Stimulated activated CD8-positive, alpha-beta memory T cell treated with anti-CD3 and anti-CD28 coated beads, Interleukin-12 subunit alpha, Interleukin-12 subunit beta, amount 100 ng/mL, for 4 hours (primary cell): ENCODE results near the gene NOL9.
"Not testable (repeated sequence)": the region's sequence is repeated elsewhere in the genome, so short reads cannot be mapped to it uniquely, and the experiment has no call there.

ENCODE experiments used
- DNase-seq: peaks from one replicate; pipeline ENCODE4 v3.0.0-alpha.2; 2020; ENCODE audit warnings: low read depth

Gene NOL9

DNA sequence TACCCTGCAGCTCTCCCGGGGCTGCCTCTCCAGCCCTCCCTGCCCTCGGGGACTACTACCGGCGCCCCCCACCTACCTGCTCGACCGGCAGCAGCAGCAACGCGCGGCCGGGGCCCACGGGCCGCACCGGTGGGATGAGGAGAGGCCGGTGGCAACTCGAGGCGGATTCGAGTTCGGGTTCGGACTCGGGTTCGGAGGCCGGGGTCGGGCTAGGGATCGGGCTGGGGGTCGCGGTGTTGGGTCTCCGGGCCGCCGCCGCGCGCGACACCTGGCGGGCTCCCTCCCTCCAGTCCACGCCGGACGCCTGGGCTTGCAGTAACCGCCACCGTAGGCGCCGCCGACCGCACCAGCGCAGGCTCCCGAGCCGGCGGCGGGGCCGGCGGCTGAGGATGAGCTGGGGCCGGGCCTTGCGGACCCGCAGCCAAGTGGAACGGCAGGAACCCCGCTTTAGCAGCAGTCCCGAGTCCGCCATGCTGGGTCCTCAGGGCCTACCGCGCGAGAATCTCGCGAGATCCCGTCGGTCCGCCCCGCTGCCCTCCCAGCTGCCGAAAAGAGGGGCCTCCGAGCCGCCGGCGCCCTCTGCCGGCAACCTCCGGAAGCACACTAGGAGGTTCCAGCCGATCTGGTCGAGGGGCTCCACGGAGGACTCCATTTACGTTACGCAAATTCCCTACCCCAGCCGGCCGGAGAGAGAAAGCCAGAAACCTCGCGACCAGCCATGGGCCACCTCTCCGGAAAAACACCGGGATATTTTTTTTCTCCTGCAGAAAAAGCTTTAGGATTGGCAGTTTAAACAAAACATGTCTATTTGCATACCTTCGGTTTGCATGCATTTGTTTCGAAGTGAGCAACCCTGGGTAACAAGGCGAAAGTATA is at the start of gene NOL9:
Gene NOL9 (minus strand): TSS at position 483 of the 876 bp plus-strand sequence. CDS start 11 bp downstream, at position 472.
- DNase-seq, result peak; percentile 86

DNA sequence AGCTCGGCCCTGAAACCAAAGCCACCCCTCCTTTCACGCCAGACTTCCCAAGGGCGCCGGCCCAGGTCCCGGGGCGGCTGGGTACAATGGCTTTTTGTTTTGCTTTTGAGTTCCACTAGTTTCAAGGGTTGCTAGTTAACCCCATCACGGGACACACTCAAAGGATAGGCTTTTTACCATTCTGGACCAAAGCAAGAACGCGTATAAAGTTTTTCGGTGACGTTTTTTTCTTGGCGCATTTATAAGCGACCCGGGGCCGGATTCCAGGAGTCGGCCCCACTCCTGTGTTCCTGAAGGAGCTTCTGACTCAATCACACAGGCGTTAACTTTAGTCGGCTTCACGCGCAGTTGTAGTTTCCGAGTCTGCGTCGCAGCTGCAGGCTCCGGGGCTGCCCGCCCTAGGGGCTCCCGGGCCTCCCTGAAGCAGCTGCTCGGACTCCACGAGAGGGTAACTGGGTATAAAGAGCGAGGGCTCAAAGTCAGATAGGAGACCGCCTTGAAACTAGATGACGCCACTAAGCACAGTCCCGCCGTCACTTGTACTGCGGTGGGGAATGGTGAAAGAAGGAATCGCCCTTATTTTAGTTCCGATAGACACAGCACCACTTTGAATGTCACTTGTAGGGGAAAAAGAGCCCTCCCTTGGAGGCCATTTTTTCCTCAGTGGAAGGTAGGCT is 49.1 kb upstream of the NOL9 start:
- DNase-seq, result peak; percentile 36

DNA sequence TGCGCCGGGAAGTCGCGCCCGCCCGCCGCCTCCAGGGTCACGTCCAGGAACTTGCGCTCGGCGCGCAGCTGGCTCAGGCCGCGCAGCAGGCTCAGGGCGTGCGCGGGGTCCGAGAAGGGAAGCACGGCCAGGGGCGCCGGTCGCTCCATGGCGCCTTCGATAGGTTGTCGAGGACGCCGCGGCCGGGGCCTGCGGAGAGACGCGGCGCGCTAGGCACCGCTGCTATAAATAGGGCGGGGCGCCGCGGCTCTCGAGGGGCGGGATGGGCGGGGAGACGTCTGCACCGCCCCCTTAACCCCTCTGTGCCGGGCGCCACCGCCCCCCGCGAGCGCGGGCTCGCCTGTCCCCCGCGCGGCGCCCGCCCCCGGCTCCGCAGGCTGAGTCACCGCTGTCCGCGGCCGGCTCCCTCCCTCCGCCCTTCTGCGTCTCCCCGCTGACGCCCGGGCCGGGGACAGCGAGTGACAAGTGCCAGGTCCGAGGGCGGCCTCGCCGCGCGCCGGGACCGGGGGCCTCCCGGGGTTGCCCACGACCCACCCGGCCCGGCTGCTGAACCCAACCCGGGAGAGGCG is 48.4 kb upstream of the NOL9 start, which contains the start of gene KLHL21:
Gene KLHL21 (minus strand): TSS at position 201 of the 569 bp plus-strand sequence. CDS start 52 bp downstream, at position 149.
- peak; percentile 89 for DNase-seq

DNA sequence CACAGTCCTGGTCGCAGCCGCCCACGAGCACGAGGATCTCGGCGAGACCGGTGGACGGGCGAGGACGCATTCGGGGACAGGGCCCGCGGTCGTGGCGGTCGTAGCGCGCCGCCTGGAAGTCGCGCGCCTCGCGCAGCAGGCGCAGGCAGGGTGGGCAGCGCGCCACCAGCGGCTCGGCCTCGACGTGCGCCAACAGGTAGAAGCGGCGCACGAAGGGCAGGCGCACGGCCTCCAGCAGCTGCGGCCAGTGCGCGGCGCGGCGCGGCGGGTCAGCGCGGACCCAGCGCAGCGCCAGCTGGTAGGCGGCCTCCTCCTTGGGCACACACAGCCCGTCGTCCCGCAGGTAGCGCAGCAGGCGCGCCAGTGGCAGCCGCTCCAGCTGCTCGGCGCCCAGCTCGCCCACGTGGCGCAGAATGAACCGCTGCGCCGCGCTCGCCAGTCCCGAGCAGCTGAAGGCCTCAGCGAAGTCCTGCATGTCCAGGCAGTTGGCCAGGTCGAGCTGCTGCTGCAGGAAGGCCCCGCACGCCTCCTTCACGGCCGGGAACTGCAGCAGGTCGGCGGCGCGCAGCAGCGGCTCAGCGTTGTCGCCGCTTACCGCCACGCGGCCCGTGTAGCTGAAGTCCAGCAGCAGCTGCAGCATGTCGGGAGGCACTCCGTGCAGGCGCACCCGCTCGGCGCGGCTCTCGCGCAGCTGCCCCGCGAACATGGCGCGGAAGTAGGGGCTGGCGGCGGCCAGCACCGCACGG is 47.8 kb upstream of the NOL9 start:
- DNase-seq, result no peak

DNA sequence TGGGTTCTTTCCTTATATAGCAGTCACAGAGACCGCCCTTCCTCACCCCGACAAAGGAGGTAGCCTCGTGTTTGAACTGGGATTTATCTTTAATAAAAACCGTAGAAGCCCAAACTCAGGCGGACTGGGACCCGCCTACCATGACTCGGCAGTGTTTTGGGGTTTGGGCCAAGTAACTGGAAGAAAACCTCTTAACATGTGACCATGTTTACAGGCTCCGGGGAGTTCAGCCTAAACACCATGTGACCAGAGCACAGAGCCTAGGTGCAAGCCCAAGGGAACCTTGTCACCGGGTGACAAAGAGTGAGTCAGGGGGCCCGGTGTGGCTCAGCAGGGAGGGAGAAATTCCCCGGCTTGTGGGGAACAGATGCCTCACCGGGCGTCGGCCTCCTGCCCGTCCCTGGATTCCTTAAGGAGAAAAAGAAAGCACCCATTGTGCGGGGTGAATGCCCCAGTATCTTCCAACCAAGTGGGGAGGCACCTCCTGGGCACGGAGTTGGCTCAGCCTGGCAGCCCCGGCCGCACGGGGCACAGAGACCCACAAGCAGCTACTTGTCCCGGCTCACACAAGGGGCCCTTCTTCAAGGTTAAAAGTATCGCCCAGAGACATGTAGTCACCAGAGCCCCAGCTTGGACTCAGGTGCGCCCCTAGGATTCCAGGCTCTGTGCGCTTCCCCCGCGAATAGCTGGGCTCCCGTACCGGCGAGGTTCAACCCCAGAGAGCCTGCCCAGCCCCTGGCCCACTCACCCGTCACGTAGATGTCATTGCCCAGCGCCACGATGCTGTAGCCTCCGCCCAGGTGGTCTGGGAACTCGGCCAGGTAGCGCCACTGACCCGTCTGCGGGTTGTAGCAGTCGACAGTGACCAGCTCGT is 47.0 kb upstream of the NOL9 start:
- DNase-seq, result peak; percentile 69

DNA sequence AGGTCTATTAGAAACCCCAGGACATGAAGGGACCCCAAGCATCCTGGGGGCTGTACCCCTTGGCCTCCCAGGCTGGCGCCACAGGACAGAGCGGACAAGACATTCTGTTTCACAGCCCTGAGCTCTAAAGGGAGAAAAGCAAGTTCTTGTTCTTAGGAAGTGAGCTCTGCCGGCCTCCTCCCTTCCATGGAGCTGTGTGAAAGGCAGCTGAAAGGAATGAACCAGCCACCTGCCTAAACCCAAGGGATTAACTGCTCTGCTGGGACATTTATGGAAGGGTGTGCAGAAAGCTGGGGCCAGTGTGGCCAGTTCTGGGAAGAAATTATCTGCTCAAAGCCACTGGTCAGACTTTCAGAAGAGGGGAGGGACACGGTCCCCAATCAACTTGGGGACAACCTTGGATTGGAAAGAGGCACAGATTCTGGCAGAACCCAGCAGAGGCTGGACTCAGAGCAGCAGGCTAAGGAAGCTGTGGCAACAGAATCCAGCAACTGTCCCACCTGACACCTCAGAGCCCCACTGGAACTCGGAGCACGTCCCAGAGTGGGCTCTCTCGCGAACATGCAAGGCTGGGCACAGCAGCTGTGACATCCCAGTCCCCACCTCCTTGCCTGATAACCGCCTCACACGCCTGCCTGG is 46.2 kb upstream of the NOL9 start:
- no peak for DNase-seq

DNA sequence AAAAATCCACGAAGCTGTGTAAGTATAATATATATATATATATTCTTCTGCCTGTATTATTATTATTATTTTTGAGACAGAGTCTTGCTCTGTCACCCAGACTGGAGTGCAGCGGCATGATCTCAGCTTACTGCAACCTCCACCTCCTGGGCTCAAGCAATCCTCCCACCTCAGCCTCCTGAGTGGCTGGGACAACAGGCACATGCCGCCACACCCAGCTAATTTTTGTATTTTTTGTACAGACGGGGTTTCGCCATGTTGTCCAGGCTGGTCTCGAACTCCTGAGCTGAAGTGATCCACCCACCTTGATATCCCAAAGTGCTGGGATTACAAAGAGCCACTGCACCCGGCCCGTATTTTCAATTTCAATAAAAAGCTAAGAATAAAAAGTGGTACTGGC is 45.7 kb upstream of the NOL9 start:
- not testable (repeated sequence) for DNase-seq

DNA sequence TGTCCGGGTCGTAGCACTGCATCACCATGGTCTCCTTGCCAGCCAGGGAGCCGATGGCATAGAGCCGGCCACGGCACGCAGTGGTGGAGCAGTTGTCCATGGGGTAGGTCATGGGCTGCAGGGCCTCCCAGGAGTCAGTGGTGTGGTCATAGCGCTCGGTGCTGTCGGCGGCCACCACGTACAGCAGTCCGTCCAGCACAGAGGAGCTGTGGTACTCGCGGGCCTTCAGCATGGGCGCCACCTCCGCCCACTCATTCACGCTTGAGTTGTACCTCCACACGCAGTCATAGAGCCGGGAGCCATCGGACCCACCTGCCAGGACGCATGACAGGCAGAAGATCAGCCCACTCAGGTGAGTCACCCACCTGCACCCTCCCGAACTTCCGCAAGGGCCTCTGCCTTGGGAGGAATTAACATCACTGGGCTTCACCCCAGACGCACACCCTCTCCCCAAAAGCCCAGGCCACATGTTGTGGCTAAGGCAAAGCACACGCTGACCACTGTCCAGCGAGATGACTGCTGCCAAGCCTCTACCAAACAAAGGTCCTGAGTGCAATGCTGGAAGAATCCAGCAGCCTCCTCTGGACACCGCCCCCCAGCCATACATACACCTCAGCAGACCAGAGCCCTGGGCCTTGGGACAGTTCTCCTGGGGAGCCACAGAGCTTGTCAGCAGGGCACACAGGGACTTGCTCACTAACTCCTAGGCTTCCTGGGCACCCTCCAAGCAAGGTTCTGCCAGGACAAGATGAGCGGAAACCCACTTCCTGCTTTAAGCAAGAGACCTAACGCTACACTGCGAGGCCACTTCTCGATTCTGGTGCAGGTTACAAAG is 45.0 kb upstream of the NOL9 start:
- DNase-seq, result peak; percentile 49

DNA sequence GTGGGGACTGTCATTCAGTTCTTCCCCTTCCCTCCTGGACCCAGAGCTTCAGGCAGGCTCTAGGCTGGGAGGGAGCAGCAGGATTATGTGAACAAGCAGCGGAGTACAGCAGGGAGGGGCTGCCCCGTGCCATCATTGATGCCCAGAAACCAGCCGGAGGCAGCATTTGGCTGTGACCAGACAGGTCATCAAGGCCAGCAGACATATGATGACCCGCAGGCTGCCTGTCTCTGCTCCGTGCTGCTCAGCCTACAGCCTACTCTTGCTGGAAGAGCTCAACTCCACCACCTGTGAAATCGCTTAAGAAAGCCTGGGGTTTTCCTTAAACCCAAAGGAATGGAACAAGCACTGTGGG is 43.4 kb upstream of the NOL9 start:
- no peak for DNase-seq

DNA sequence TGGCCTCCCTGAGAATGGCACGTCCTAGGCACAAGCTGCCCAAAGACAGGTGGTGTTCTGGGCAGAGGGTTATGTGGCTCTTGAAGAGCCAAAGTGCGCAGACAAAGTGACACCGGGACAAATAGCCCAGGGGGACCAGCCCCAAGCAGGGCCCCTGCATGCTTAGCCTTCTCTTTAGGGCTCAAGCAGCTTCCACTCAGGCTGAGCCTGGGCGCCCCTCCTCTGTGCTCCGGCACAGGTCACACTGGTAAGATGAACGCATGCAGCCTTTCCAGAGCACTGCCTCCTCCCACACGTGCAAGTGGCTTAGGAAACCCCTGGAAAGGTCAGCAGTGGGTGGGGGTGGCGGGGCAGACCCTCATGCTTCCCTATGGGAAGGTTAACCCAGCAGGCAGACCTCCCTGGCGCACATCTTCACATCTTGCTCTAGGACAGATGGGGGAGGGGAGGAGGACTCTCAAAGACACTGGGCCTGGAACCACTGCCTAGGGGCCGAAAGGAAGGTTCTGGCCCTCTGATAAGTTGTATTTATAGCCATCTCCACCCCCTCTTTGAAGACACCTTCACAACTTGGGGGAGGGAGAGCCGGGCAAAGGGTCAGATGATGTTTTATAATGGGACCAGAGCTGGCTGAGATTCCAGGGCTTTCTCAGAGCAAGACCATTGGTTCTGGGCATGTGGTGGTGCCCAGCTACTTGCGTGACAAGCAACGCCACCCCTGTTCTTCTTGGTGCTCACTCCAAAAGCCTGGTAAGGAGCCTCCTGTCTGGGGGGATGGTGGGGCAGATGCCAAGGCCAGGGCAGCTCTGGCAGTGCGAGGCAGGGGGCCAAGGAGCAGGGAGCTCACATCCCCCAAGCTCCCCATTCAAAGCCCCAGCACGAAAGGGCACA is 42.8 kb upstream of the NOL9 start:
- no peak for DNase-seq

DNA sequence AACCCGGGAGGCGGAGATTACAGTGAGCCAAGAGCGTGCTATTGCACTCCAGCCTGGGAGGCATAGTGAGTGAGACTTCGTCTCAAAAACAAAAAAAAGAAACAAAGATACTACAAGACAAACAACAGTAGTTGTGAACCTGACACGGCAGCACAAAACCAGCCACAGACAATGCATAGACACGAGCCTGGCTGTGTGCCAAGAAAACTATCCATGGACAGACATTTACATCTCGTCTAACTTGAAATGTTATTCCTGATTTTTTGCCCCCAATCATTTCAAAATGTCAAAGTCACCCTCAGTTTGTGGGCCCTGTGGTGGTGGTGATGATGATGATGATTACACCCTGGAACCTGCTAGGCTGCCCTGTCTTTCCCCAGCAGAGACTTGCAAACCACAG is 42.0 kb upstream of the NOL9 start:
- no peak for DNase-seq

DNA sequence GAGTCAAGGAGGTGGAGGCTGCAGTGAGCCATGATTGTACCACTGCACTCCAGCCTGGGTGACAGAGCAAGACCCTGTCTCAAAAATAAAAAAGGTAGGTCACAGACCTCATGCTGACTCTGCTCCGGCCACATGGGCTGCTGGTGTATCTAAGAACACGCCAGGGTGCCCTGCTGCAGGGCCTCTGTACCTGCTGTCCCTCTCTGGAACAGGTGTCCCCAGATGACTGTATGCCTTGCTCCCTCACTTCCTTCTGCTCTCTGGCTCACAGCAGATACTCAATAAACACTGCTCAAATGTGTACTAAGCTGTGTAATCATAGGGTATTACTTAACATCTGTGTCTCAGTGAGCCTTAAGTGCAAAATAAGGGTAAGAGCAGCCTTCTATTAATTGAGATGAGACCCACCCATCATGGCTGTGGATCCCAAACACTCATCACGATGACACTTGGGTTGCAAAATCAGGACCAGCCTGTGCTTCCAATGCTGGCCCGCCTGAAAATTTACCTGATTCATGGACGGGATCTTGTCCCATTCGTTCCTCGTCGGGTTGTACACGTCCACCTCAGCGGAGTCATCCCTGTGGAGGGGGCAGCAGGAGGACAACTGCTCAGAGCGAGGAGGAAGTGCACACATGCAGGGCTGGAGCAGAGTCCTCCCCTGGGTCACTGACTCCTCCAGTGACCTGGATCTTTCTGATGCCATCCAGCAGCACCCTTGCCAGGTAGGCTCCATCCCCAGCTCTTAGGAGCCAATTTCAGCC is 40.8 kb upstream of the NOL9 start:
- no peak for DNase-seq

DNA sequence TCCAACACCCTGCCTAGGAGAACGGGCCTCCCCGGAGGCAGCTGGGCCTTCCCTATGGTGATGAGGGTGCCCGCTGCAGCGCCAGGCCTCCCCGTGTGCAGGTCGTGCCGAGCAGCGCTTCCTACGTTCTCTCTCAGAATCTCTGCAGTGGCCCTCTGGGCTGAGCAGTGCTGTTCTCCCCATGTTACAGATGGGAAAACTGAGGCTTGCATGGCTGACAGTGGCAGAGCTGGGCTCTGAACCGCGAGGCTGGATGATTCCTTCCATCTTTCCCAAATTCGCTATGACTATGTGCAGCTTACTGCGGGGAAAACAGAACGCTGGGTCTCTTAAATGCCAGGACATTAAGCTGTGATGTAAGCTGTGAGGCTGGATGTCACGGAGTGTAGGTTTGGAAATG is 39.5 kb upstream of the NOL9 start:
- no peak for DNase-seq

DNA sequence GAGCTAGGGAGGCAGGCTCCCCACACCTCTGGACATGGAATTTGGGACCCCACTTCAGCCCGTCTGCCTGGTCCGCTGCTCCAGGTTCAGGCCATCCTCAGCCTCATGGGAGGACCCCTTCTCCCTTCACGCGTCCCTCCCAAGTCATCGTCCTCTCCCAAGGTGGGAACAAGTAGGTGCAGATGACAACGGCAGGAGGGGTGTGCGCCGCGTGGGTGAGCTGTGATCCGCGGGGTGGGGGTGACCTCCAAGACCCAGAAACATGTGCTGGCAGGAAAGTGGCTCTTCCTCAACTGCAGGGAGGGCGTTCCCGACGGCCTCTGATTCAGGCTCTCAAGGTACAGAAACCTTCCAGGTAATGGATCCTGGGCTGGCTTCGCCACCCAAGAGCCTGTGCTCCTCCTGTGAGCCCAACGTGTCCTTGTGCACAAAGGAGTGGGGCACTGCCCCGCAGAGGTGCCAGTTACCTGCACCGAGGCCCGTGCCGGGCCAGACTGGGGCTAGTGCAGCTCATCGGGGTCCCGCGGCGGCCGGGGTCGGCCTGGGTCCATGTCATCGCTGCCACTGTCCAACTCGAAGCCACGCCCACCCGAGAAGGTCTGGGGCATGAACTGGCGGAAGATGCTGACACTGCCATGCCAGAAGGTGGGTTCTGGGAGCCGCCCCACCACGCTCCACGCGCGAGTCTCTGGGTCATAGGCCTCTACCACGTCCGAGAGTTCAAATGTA is 38.7 kb upstream of the NOL9 start:
- no peak for DNase-seq

DNA sequence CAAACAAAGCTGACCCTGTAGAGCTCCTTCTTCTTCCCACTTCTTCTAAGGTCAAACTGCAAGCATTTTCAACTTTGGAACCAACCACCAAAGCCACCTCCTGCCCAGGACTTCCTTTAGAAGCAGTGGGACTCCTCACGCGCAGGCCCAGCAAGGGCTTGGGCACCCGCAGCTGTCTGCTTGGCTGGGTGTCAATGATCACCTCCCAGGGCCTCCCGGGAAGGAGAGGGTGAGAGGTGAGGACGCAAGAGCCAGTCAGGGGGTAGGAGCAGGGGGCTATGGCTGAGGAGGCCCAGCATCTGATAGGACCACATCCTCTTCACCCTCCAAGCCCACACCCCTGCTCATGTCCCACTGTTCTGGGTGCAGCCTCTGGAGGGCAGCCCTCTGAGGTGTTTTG is 38.1 kb upstream of the NOL9 start:
- DNase-seq, result no peak

DNA sequence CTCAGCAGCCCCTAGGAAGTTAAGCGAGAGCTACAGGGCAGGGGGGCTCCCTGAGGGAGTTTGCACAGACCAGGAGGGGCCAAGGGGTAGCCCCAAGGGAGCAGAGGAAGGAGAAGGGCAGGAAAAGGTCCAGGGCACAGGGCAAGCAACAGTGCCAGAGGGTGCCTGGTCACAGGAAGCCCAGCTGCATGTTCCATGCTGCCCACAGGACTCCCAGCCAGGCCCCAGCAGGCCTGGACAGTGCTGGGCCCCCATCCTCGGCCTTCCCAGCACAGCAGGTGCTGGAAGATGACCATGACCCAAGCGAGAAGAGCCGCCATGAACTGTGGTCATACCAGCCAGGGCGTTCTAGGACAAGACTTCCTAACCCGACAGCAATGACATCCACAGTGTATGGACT is 37.3 kb upstream of the NOL9 start:
- no peak for DNase-seq

DNA sequence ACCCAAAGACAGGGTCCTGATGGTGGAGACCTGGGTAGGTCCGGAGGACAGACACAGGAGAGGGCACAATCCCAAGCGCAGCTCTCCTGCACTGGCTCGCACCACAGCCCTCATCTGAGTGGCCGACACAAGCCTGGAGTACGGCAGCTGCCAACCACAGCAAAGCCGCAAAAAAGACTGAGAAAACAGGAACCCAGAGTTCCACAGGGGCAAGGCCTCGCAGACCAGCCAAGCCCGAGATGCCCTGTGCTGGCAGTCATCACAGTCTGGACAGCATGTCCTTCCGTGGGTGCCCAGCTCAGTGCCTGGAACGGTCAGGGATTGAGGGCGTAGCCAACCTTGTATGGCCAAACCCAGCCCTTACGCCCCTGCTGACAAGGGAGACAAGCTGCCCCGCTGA is 36.9 kb upstream of the NOL9 start:
- no peak for DNase-seq
